SU-DHL-6 (cell line): ENCODE results near the gene PPP2R2C.

Experiments used
- CTCF ChIP-seq: fragments of 200-600 bp; sonication (generic); IDR thresholded peaks from one replicate; pipeline ENCODE4 v1.5.1; 2017; ENCODE audit warnings: antibody characterized with exemption, mild to moderate bottlenecking, low read length, moderate library complexity; ENCODE audit not compliant: insufficient read depth, poor library complexity, severe bottlenecking
- EZH2phosphoT487 ChIP-seq: fragments of 200-600 bp; sonication (generic), shearing (Covaris generic); conservative IDR thresholded peaks from 2 replicates; pipeline ENCODE4 v1.6.1; 2018; ENCODE audit warnings: mild to moderate bottlenecking, antibody characterized with exemption, low read length, moderate library complexity, mixed read lengths

GRCh38 chr4:6387946-6388345 is 84.5 kb downstream of the PPP2R2C start:
- no peak for TF ChIP-seq CTCF
- TF ChIP-seq EZH2phosphoT487, result no peak
